PFSK-1 (cell line): ENCODE measurements around the gene G6PD.

Experiments used
- FOXP2 ChIP-seq: optimal IDR thresholded peaks from 2 replicates; pipeline ENCODE3; 2011; ENCODE audit warnings: borderline replicate concordance, control low read depth, inconsistent platforms; ENCODE audit not compliant: insufficient read depth; ENCODE audit errors: extremely low read length, extremely low read depth
- POLR2AphosphoS5 ChIP-seq: IDR thresholded peaks from 2 replicates; pipeline ENCODE4 v1.6.1; 2012; ENCODE audit warnings: low read depth, mild to moderate bottlenecking, control low read depth, low read length, moderate library complexity
- SIN3A ChIP-seq: IDR thresholded peaks from 2 replicates; pipeline ENCODE4 v1.6.1; 2012; ENCODE audit warnings: mild to moderate bottlenecking, low read length, moderate library complexity, borderline replicate concordance; ENCODE audit not compliant: insufficient read depth
- TAF1 ChIP-seq: IDR thresholded peaks from 2 replicates; pipeline ENCODE4 v1.6.1; 2012; ENCODE audit warnings: low read length, control low read depth, borderline replicate concordance; ENCODE audit not compliant: insufficient read depth
- TF ChIP-seq, protein P1 (sequence below), 2 experiments: IDR thresholded peaks; 2 replicates each; pipeline versions ENCODE4 v1.6.1 to v1.8.0; 2011 to 2012; ENCODE audit warnings: low read depth in 2 of 2, low read length in 2 of 2, control low read depth in 1 of 2, inconsistent platforms in 1 of 2, mild to moderate bottlenecking in 1 of 2, moderate library complexity in 1 of 2; ENCODE audit not compliant: insufficient read depth in 1 of 2

The G6PD gene

DNA sequence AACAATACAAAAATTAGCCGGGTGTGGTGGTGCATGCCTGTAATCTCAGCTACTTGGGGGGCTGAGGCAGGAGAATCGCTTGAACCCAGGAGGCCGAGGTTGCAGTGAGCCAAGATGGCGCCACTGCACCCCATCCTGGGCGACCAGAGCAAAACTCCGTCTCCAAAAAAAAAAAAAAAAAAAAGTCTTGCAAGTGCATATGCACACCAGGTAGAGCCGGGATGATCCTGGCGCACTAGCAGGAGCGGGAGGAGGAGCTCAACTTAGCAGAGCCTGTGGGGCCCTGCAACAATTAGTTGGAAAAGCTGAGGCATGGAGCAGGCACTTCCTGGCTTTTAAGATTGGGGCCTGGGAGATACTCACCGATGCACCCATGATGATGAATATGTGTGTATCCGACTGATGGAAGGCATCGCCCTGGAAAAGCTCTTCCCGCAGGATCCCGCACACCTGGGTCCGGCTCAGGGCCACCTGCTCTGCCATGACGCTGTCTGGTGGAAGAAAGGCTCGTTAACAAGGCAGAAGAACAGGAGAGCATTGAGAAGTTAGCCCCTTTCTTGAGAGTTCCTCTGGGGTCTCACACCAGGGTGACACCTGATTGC lies 872 bp downstream of the G6PD start:
- TF ChIP-seq, protein P1, sequence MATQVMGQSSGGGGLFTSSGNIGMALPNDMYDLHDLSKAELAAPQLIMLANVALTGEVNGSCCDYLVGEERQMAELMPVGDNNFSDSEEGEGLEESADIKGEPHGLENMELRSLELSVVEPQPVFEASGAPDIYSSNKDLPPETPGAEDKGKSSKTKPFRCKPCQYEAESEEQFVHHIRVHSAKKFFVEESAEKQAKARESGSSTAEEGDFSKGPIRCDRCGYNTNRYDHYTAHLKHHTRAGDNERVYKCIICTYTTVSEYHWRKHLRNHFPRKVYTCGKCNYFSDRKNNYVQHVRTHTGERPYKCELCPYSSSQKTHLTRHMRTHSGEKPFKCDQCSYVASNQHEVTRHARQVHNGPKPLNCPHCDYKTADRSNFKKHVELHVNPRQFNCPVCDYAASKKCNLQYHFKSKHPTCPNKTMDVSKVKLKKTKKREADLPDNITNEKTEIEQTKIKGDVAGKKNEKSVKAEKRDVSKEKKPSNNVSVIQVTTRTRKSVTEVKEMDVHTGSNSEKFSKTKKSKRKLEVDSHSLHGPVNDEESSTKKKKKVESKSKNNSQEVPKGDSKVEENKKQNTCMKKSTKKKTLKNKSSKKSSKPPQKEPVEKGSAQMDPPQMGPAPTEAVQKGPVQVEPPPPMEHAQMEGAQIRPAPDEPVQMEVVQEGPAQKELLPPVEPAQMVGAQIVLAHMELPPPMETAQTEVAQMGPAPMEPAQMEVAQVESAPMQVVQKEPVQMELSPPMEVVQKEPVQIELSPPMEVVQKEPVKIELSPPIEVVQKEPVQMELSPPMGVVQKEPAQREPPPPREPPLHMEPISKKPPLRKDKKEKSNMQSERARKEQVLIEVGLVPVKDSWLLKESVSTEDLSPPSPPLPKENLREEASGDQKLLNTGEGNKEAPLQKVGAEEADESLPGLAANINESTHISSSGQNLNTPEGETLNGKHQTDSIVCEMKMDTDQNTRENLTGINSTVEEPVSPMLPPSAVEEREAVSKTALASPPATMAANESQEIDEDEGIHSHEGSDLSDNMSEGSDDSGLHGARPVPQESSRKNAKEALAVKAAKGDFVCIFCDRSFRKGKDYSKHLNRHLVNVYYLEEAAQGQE (IDR thresholded peaks at IDR 0.05; ENCODE audit: insufficient read depth in 1 of 2, low read depth in 2 of 2, low read length in 2 of 2), result no peak
- TF ChIP-seq TAF1, result no peak
- TF ChIP-seq POLR2AphosphoS5, result no peak
- no peak for TF ChIP-seq FOXP2
- no peak for TF ChIP-seq SIN3A

DNA sequence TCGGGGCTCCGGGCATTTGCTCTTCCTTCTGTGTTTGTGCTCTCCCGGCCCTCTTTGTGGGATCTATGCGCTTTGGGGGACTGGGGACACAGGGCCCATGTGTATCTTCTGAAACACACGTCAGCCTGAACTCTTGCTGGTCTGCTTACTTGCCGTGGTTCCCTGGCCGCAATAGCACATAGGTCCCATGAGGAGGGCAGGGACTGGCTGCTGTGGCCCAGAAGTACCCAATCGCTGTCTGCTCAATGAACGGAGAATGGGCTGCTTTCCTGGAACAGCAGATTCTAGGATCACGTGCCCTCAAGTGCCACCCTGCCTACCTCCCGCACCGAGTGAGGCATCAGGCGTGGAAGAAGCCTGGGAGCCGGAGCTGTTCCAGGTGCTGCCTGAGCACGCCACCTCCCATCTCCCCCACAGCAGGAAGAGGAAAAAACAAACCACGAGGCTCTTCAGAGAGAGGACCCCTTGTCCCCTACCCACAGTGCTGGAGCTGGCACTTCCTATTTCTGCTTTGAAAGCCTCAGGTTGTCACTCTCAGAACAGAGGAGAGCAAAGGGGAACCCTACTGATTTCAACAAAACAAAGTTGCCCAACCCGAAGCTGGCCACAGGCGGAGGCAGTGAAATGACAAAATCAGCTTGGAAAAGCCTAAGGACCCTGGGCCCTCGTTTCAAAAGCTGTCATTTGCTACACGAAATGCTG lies 3.8 kb downstream of the G6PD start:
- TF ChIP-seq POLR2AphosphoS5 (no peak), FOXP2 (no peak)
- TF ChIP-seq, protein P1 (IDR thresholded peaks at IDR 0.05; ENCODE audit: insufficient read depth in 1 of 2, low read depth in 2 of 2, low read length in 2 of 2), result 0 out of 4 replicates have a peak, but pooled peaks of 1 of the 2 experiments have one; percentile 19

DNA sequence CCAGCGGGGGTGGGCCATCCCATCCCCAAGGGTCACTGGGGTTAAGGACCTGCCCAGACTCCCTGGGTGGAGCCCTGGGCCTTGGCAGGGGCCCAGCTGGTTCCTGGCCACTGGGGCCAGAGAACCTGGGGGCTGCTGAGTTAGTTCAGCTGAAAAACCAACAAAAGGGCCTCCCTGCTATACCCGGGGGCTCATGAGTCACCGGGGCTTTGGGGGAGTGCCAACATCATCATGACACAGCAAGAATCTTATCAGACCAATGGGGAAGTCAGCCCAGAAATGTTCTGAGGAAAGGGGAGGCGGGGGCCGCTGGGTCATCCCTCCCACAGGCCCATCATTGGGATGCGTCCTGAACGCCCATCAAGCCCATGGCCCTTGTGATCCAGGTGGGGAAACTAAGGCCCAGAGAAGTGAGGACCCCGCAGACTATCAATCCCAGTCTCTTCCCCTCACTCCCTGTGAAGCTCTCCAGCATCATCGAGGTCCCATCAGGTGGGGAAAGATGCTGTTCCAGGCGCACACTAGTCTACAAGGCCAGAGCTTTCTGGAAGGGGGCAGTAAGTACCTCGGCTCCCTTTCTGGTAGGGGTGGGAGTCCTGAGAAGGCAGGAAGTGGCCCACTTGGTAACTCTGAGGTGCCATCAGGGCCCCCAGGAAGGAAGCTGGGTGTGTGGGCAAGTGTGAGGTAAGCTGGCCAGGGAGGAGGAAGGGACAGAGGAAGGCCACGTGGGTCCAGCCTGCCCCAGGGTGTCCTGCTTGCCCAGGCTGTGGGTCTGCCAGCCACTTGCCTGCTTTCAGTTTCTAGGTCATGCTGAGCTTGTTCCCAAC lies 4.5 kb downstream of the G6PD start:
- no peak for TF ChIP-seq FOXP2
- TF ChIP-seq TAF1, result peak; percentile 24; the same call in 1 of the 2 replicates

DNA sequence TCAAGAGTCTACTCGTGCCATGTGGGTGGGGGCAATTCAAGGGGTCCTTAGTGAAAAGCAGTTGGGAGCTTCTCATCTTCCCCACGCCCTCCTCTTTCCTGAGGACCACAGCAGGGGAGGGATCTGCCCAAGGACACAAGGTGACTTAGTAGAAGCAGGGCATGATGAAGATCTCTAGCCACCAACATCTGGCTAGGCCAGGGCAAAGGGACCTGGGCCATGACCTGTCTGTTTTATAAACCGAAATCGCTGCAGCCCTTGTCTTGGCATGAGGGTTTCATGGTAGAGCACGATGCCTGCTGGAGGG lies 5.1 kb downstream of the G6PD start:
- no peak for TF ChIP-seq TAF1
- no peak for TF ChIP-seq FOXP2
- no peak for TF ChIP-seq SIN3A
- TF ChIP-seq POLR2AphosphoS5, result no peak
- TF ChIP-seq, protein P1 (IDR thresholded peaks at IDR 0.05; ENCODE audit: insufficient read depth in 1 of 2, low read depth in 2 of 2, low read length in 2 of 2), result no peak

DNA sequence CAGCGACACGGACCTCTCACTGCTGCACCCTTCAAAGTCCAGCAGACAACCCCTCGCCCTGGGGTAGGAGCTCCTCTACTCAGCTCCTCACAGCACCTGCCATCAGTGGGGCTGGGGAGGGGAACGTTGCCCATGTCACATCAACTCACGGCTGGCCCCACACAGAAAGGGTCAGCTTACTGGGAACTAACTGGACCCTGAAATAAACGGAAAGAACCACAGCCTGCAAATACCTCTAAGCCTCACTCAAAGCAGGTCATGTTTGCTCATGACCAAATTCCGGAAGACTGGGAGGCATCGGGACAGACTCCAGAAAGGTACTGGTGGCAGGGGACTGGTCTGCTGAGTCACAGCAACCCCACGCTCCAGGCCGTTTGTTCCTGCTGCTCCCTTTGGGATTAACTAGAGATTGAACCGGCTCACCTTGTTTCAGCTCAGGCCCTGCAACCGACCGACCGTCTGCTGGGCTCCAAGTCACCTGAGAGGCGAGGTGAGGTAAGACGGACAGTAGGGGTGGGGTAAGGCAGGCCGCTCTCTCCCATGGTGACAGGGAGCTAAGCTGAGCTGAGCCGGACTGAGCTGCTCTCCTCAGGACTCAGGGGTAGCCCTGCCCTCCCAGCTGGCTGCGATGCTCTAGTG lies 5.6 kb downstream of the G6PD start:
- TF ChIP-seq FOXP2 (no peak), TAF1 (no peak), SIN3A (no peak)
- TF ChIP-seq, protein P1 (IDR thresholded peaks at IDR 0.05; ENCODE audit: insufficient read depth in 1 of 2, low read depth in 2 of 2, low read length in 2 of 2), result no peak
